ENCODE results near the gene PPM1J.

GRCh38 chr1:112704934-112705627 is 10.1 kb downstream of the PPM1J start:
- TF ChIP-seq POLR2A (IDR thresholded peaks at IDR 0.05; ENCODE audit: low read depth, low read length) (peak; percentile 68), POU2F2 (IDR thresholded peaks at IDR 0.05; ENCODE audit: low read depth, low read length) (no peak), POLR2AphosphoS5 (IDR thresholded peaks at IDR 0.05; ENCODE audit: low read depth, low read length) (peak; percentile 77; the same call in 1 of the 2 replicates), TAF1 (IDR thresholded peaks at IDR 0.05; ENCODE audit: low read depth, low read length) (peak; percentile 63; the same call in 1 of the 2 replicates), SPI1 (IDR thresholded peaks at IDR 0.05; ENCODE audit: low read depth, low read length) (peak; percentile 35), PAX5 (IDR thresholded peaks at IDR 0.05; ENCODE audit: insufficient read depth, low read length, severe bottlenecking) (no peak)
